Endothelial cell (in vitro differentiated cells): Measurements from ENCODE around the gene UBAC2. TPM values are rescaled to one million over a fixed set of nuclear protein-coding genes. Genes with fewer than 3 reads are reported as not detected.
"Not testable (repeated sequence)": the region's sequence is repeated elsewhere in the genome, so short reads cannot be mapped to it uniquely, and the experiment has no call there.

Experiments used
- DNase-seq: peaks from one replicate; pipeline ENCODE4 v3.0.0; 2021; ENCODE audit warnings: low spot score
- H3K27ac Mint-ChIP-seq: one replicate; pipeline ENCODE4 v1.8.0; 2021; ENCODE audit warnings: mixed read lengths, inconsistent platforms; ENCODE audit not compliant: unreplicated experiment
- H3K27me3 Mint-ChIP-seq: one replicate; pipeline ENCODE4 v1.8.0; 2021; ENCODE audit warnings: mild to moderate bottlenecking, moderate library complexity, mixed read lengths, inconsistent platforms; ENCODE audit not compliant: unreplicated experiment
- H3K36me3 Mint-ChIP-seq: one replicate; pipeline ENCODE4 v1.8.0; 2021; ENCODE audit warnings: mild to moderate bottlenecking, low read depth, mixed read lengths, inconsistent platforms; ENCODE audit not compliant: unreplicated experiment
- H3K4me1 Mint-ChIP-seq: one replicate; pipeline ENCODE4 v1.8.0; 2021; ENCODE audit warnings: mild to moderate bottlenecking, mixed read lengths, inconsistent platforms; ENCODE audit not compliant: unreplicated experiment
- H3K4me3 Mint-ChIP-seq: one replicate; pipeline ENCODE4 v1.8.0; 2021; ENCODE audit warnings: mild to moderate bottlenecking, mixed read lengths, inconsistent platforms; ENCODE audit not compliant: unreplicated experiment
- H3K9me3 Mint-ChIP-seq: one replicate; pipeline ENCODE4 v1.8.0; 2021; ENCODE audit warnings: mixed read lengths, inconsistent platforms; ENCODE audit not compliant: unreplicated experiment
- total RNA-seq: library from RNA; stranded (reverse); fragmentation: NEBNext Ultra II Directional; extraction: Animal tissue kit (Norgen Biotek cat#: 25700); gene quantifications from one replicate; pipeline ENCODE4 v1.2.1, GENCODE V29; 2021; ENCODE audit not compliant: unreplicated experiment
- TF ChIP-seq, protein P1 (sequence below): fragments of 200-600 bp; sonication (generic); IDR thresholded peaks from one replicate; pipeline ENCODE4 v1.5.0; 2021; ENCODE audit warnings: antibody characterized with exemption; ENCODE audit not compliant: unreplicated experiment

Gene UBAC2
- total RNA-seq, 1 donor from 2014 or later, result 58.6 TPM

DNA sequence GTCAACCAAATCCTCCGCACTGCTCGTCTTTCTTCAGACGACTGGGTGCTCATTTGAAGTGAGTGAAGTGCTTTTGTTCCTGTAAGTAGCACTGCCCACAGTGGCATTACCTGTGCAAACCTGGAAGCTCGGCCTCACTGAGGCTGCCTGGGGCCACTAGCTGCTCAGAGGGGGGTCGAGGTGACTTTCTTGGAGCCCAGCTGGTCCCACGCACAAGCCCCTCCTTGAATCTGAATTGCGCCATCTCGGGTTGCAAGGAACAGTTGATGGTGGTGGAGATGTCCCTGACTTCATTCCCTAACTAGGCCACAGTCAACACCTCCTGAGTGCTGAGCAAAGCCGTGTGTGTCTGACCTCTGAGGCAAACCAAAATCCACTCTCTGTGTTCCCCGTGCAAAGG is 185.8 kb downstream of the UBAC2 start:
- no peaks in the 10 kb centered on the region for H3K9me3 Mint-ChIP-seq
- H3K4me3 Mint-ChIP-seq, result no peak overlapping the region
- no peaks in the 10 kb centered on the region for H3K4me1 Mint-ChIP-seq
- TF ChIP-seq, protein P1, sequence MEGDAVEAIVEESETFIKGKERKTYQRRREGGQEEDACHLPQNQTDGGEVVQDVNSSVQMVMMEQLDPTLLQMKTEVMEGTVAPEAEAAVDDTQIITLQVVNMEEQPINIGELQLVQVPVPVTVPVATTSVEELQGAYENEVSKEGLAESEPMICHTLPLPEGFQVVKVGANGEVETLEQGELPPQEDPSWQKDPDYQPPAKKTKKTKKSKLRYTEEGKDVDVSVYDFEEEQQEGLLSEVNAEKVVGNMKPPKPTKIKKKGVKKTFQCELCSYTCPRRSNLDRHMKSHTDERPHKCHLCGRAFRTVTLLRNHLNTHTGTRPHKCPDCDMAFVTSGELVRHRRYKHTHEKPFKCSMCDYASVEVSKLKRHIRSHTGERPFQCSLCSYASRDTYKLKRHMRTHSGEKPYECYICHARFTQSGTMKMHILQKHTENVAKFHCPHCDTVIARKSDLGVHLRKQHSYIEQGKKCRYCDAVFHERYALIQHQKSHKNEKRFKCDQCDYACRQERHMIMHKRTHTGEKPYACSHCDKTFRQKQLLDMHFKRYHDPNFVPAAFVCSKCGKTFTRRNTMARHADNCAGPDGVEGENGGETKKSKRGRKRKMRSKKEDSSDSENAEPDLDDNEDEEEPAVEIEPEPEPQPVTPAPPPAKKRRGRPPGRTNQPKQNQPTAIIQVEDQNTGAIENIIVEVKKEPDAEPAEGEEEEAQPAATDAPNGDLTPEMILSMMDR, result no peak
- no peaks in the 10 kb centered on the region for H3K27me3 Mint-ChIP-seq
- peaks cover 8% of the 10 kb centered on the region for H3K36me3 Mint-ChIP-seq
- no peak overlapping the region for H3K27ac Mint-ChIP-seq
- DNase-seq, result no peak

DNA sequence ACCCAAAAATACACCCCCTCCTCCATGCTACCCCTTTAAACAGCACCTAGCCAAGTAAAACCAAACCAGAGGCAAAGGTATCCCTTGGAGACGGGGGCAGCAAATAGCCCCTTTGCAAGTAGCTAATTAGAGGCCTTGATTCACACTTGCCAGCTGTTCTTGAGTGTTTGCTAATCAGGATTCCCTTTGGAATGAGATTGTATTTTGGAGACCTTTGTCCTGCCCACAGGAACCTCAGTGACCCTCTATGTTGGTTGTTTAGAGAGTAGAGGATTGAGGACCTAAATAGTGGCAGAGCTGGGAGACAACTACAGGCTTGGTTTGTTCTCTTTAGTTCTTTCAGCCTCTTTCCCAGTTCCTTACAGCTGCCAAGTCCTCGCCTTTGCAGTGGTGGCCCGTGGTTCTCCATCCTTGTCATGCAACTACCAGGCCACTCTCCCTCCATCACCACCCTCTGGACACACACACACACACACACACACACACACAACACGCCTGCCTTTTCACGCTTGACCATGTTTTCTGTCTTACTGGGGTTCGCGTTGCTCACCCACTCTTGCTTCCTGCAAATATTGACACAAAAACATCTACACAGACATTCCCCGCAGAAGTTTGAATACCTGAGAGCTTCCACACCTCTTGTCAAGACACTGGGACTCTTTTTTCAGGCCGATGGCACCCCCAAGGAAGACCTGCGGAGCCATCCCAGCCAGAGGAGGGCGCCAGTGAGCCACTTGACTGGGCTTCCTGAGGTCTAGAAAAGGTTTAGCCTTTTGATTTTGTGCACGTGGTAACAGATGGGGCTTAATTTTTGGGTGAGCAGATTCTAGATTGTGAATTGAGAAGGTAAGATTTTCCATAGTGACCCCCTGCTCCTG is 186.5 kb downstream of the UBAC2 start:
- DNase-seq, result peak; percentile 83

DNA sequence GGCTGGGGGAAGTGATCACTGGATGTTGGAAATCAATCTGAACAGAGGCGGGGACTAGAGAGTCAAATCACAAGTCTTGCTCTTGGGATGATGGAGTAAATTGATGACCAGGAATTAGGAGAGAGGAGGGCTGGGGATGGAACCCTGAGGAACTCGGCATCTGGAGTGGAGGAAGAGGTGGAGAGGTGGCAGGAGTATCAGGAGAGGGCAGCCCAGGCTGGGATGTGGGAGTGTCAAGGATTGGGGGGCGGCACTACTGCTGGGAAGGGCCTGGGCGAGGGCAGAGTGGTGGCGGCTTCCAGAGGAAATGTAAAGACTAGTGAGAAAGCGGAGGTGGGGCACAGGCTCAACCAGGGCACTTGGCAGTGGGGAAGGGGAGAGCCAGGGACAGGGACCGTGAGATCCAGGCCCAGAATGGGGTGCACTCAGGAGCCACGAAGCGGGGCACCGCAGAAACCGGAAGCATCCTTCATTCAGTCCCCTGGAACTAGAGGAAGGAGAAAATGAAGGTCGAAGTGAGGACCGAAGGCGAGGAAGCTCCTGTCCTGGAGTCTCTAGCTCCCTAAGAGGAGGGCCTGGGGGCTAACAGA is 187.8 kb downstream of the UBAC2 start:
- H3K27ac Mint-ChIP-seq, result no peak overlapping the region
- H3K36me3 Mint-ChIP-seq, result peaks cover 8% of the 10 kb centered on the region
- H3K4me1 Mint-ChIP-seq, result no peaks in the 10 kb centered on the region
- H3K9me3 Mint-ChIP-seq, result no peaks in the 10 kb centered on the region
- H3K4me3 Mint-ChIP-seq, result no peak overlapping the region
- H3K27me3 Mint-ChIP-seq, result no peaks in the 10 kb centered on the region
- no peak for DNase-seq
- TF ChIP-seq, protein P1, result no peak

More for the DNA sequence above, 186.5 kb downstream of the UBAC2 start:
- peaks cover 8% of the 10 kb centered on the region for H3K36me3 Mint-ChIP-seq
- no peaks in the 10 kb centered on the region for H3K9me3 Mint-ChIP-seq
- no peak overlapping the region for H3K27ac Mint-ChIP-seq
- no peaks in the 10 kb centered on the region for H3K4me1 Mint-ChIP-seq
- TF ChIP-seq, protein P1, result peak; percentile 66
- no peak overlapping the region for H3K4me3 Mint-ChIP-seq
- no peaks in the 10 kb centered on the region for H3K27me3 Mint-ChIP-seq

DNA sequence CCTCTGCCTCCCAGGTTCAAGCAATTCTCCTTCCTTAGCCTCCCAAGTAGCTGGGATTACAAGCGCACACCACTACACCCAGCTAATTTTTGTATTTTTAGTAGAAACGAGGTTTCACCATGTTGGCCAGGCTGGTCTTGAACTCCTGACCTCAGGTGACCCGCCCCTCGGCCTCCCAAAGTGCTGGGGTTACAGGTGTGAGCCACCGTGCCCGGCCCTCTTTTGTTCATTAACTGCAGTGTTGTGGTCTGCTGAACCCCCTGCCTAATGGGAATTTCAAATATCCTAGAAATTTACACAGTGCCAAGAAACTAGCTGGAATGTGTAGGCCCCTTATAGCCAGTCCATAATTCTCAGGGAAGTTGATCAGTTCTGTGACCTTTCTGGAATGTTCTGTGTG is 188.4 kb downstream of the UBAC2 start:
- not testable (repeated sequence) for H3K9me3 Mint-ChIP-seq, H3K4me1 Mint-ChIP-seq, DNase-seq, H3K27me3 Mint-ChIP-seq, H3K36me3 Mint-ChIP-seq, H3K27ac Mint-ChIP-seq, H3K4me3 Mint-ChIP-seq

DNA sequence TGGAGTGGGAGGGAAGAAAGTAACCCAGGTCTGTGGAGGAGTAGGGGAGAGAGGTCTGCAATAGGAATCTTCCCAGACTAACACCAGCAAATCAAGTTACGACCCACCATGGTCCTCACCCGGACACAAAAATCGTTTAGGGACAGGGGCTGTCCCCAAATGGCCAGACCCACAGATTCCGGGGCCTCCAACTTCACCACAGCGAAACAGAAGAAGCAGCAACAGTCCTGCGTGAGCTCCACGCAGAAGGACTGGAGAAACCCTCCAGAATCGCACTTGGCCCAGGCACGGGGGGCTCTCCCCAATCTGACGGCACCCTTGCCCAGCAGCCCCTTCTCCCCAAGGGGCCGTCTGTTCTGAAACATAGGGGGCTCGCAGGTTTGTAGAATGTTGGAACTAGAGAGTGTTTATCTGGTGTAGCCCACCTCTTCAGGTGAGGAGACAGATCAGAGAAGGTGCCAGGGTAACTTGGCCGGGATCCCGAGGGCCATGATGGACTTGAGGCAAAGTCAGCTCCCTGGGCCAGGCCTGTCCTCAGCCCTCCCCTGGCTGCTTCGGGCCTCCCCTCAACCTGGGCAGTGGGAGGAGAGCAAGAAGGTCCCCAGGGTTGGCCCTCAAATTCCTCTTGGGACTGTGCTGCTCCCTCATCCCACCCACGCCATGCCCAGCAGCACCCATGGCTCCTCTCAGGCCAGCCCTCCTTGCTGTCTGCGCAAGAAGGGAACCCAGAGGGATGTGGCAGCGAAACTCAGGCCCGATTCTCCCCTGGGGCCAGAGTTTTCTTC is 189.1 kb downstream of the UBAC2 start:
- Mint-ChIP-seq H3K4me1 (no peaks in the 10 kb centered on the region), H3K27ac (no peak overlapping the region), H3K4me3 (no peak overlapping the region), H3K36me3 (peaks cover 8% of the 10 kb centered on the region), H3K9me3 (no peaks in the 10 kb centered on the region), H3K27me3 (no peaks in the 10 kb centered on the region)
- TF ChIP-seq, protein P1, result no peak
- DNase-seq, result no peak
